Upper lobe of left lung (tissue), 6 donors: ENCODE measurements around the gene P4HA1. TPM values are rescaled to one million over a fixed set of nuclear protein-coding genes. Genes with fewer than 3 reads are reported as not detected.

Experiments
- ATAC-seq, 2 donors: fragments of 200-7000 bp; cut with Tn5 transposase; one replicate each; pipeline ENCODE4 v1.9.1; 2022; ENCODE audit warnings: mild to moderate bottlenecking in 2 of 2, moderate library complexity in 2 of 2; ENCODE audit not compliant: low FRiP score in 2 of 2
- DNase-seq, 2 donors: peaks; one replicate each; pipeline ENCODE4 v3.0.0-alpha.2; 2019 to 2020
- H3K27ac ChIP-seq, 4 donors: fragments of 200-600 bp; sonication (generic); one replicate each; pipeline ENCODE4 v1.5.1; 2016 to 2019
- H3K27me3 ChIP-seq, 4 donors: fragments of 200-600 bp; sonication (generic); one replicate each; pipeline ENCODE4 v1.5.1; 2017 to 2019
- H3K36me3 ChIP-seq, 4 donors: fragments of 200-600 bp; sonication (generic); one replicate each; pipeline ENCODE4 v1.5.1; 2016 to 2019
- H3K4me1 ChIP-seq, 4 donors: fragments of 200-600 bp; sonication (generic); one replicate each; pipeline ENCODE4 v1.5.1; 2018 to 2019
- H3K4me3 ChIP-seq, 4 donors: fragments of 200-600 bp; sonication (generic); one replicate each; pipeline ENCODE4 v1.5.1; 2017 to 2019; ENCODE audit warnings: mild to moderate bottlenecking in 2 of 4, moderate library complexity in 1 of 4
- H3K9me3 ChIP-seq, 4 donors: fragments of 200-600 bp; sonication (generic); one replicate each; pipeline ENCODE4 v1.5.1; 2018 to 2019
- EP300 ChIP-seq, 4 donors: sonication (generic); formaldehyde crosslinking; IDR thresholded peaks; one replicate each; pipeline ENCODE4 v1.5.1; 2017; ENCODE audit warnings: antibody characterized with exemption in 4 of 4, control low read depth in 2 of 4
- POLR2A ChIP-seq, 4 donors: fragments of 450-650 bp; IDR thresholded peaks; one replicate each; pipeline ENCODE4 v1.5.1; 2016 to 2017; ENCODE audit warnings: antibody characterized with exemption in 4 of 4, mild to moderate bottlenecking in 2 of 4
- POLR2AphosphoS5 ChIP-seq, 2 donors: sonication (generic); formaldehyde crosslinking; IDR thresholded peaks; one replicate each; pipeline ENCODE4 v1.5.1; 2017; ENCODE audit warnings: antibody characterized with exemption in 2 of 2
- WGBS, 2 donors: methylation state at CpG; one replicate each; pipeline ENCODE4 v1.1.5; 2017 to 2018; 5-methylcytosine and 5-hydroxymethylcytosine counted together
- total RNA-seq, 6 donors: library from RNA; depleted of rRNA in 4 of 6; stranded (reverse); fragments of >200 nt in 4 of 6; gene quantifications; one replicate each; pipeline versions ENCODE4 v1.1.0 to v1.2.1, GENCODE V29; 2016 to 2021
- TF ChIP-seq, protein P1 (sequence below), 6 experiments: fragments of 450-650 bp in 4 of 6; fragments of 200-600 bp in 2 of 6; sonication (generic) in 2 of 6; IDR thresholded peaks; one replicate each; pipeline ENCODE4 v1.5.1; 2016 to 2019; ENCODE audit warnings: antibody characterized with exemption in 6 of 6
- donor health status: DM: no; HTN: no; CAD: no; lungs with moderate emphysema.
- donor health status: DM: no; HTN: yes; CAD: no; lungs with severe emphysema.

P4HA1 gene
- total RNA-seq, 6 donors from 2014 or later = 13.4 to 50.0 (median 29.5) TPM

DNA sequence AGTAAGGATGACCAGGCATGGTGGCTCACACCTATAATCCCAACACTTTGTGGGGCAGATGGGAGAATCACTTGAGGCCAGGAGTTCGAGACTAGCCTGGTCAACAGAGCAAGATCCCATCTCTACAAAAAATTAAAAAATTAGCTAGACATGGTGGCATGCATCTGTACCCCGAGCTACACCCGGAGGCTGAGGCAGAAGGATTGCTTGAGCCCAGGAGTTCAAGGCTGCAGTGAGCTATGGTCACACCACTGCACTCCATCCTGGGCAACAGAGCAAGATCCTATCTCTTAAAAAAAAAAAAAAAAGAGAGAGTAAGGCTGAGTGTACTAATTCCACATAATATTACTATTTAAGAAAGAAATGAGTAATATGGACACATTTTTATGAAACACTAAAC lies 3.8 kb downstream of the P4HA1 start:
- no peak for ATAC-seq
- Histone ChIP-seq H3K27me3 (no peaks in the 10 kb centered on the region), H3K4me1 (peaks cover 10 to 32% (median 20%) of the 10 kb centered on the region in 4 donors), H3K9me3 (no peaks in the 10 kb centered on the region), H3K27ac (no peak overlapping the region), H3K4me3 (no peak overlapping the region), H3K36me3 (no peaks in the 10 kb centered on the region)
- TF ChIP-seq, protein P1, sequence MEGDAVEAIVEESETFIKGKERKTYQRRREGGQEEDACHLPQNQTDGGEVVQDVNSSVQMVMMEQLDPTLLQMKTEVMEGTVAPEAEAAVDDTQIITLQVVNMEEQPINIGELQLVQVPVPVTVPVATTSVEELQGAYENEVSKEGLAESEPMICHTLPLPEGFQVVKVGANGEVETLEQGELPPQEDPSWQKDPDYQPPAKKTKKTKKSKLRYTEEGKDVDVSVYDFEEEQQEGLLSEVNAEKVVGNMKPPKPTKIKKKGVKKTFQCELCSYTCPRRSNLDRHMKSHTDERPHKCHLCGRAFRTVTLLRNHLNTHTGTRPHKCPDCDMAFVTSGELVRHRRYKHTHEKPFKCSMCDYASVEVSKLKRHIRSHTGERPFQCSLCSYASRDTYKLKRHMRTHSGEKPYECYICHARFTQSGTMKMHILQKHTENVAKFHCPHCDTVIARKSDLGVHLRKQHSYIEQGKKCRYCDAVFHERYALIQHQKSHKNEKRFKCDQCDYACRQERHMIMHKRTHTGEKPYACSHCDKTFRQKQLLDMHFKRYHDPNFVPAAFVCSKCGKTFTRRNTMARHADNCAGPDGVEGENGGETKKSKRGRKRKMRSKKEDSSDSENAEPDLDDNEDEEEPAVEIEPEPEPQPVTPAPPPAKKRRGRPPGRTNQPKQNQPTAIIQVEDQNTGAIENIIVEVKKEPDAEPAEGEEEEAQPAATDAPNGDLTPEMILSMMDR (IDR thresholded peaks at IDR 0.05) = no peak
- no peak for TF ChIP-seq POLR2AphosphoS5 (IDR thresholded peaks at IDR 0.05)
- no peak for TF ChIP-seq POLR2A (IDR thresholded peaks at IDR 0.05)
- no peak for TF ChIP-seq EP300 (IDR thresholded peaks at IDR 0.05)
- WGBS, 2 donors = 96 to 98% methylated on average over 3 of the region's 3 CpGs
- DNase-seq = no peak

DNA sequence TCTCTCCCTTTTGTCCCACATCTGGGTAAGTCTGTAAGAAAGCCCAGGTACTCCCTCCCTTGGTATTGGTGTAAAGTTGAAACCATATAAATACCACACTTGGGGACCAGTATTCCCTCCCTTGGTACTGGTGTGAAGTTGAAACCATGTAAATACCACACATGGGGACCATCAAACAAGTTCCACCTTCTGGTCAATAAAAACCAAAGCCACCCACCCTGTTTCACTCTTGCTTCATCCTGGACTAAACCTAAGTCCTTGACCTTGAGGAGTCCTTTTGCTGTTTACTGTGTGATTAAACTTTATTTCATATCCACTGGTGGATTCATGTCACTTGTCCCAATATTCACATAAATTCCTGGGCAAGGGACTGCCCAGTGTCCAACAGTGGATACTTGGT lies 8.4 kb downstream of the P4HA1 start:
- H3K27me3 ChIP-seq = no peaks in the 10 kb centered on the region
- no peaks in the 10 kb centered on the region for H3K36me3 ChIP-seq
- no peak for DNase-seq
- no peak overlapping the region for H3K4me3 ChIP-seq
- H3K27ac ChIP-seq = no peak overlapping the region
- TF ChIP-seq, protein P1 (IDR thresholded peaks at IDR 0.05) = no peak
- TF ChIP-seq EP300 (IDR thresholded peaks at IDR 0.05) (no peak), POLR2A (IDR thresholded peaks at IDR 0.05) (no peak), POLR2AphosphoS5 (IDR thresholded peaks at IDR 0.05) (no peak)
- no peaks in the 10 kb centered on the region for H3K9me3 ChIP-seq
- ATAC-seq = no peak
- peaks cover 2 to 25% (median 13%) of the 10 kb centered on the region in 4 donors for H3K4me1 ChIP-seq

GRCh38 chr10:73086816-73087215 lies 9.8 kb downstream of the P4HA1 start:
- no peaks in the 10 kb centered on the region for H3K9me3 ChIP-seq
- ATAC-seq (no peak), DNase-seq (no peak)
- no peak for TF ChIP-seq POLR2AphosphoS5 (IDR thresholded peaks at IDR 0.05)
- no peak for TF ChIP-seq POLR2A (IDR thresholded peaks at IDR 0.05)
- TF ChIP-seq, protein P1 (IDR thresholded peaks at IDR 0.05) = no peak
- no peak for TF ChIP-seq EP300 (IDR thresholded peaks at IDR 0.05)
- H3K36me3 ChIP-seq = no peaks in the 10 kb centered on the region
- no peaks in the 10 kb centered on the region for H3K27me3 ChIP-seq
- H3K4me3 ChIP-seq = no peak overlapping the region
- peak overlapping the region in 1 of 4 donors; percentile 32 for H3K27ac ChIP-seq
- 61 to 63% methylated on average over 4 of the region's 4 CpGs for WGBS, 2 donors
- peaks cover 6 to 25% (median 19%) of the 10 kb centered on the region in 4 donors for H3K4me1 ChIP-seq

- 74 to 88% methylated on average over 5 of the region's 5 CpGs for WGBS, 2 donors
- DNase-seq (no peak), ATAC-seq (no peak)
- Histone ChIP-seq H3K4me3 (no peak overlapping the region), H3K27me3 (no peaks in the 10 kb centered on the region), H3K9me3 (no peaks in the 10 kb centered on the region), H3K27ac (no peak overlapping the region), H3K36me3 (no peaks in the 10 kb centered on the region), H3K4me1 (peaks cover 6 to 28% (median 18%) of the 10 kb centered on the region in 4 donors)
- TF ChIP-seq POLR2AphosphoS5 (IDR thresholded peaks at IDR 0.05) = no peak
- no peak for TF ChIP-seq EP300 (IDR thresholded peaks at IDR 0.05)
- TF ChIP-seq, protein P1 (IDR thresholded peaks at IDR 0.05) = no peak
- TF ChIP-seq POLR2A (IDR thresholded peaks at IDR 0.05) = no peak
Observed at GRCh38 chr10:73084209-73084608, 12.5 kb downstream of the P4HA1 start.

DNA sequence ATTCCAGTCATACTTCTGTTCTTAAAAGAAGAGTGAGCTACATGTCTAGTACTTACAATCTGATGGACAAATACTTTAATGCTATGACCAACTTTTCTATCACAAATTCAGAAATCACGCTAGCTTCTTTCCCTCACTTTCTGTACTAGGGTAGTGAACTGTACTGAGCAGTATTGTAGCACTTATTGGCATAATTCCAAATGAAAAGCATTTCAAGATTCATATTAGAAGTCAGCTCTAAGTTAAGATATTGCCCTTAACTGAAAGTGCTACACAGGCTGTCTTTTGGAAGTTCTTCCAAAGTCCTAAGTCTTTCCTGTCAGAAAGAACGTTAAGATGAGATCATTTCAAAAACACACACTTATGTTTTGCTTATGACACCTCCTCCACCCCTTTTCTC lies 13.4 kb downstream of the P4HA1 start:
- WGBS, 2 donors = 28 to 35% methylated on average over 2 of the region's 2 CpGs
- Histone ChIP-seq H3K4me1 (peaks cover 6 to 28% (median 15%) of the 10 kb centered on the region in 4 donors), H3K27ac (no peak overlapping the region), H3K4me3 (no peak overlapping the region), H3K27me3 (no peaks in the 10 kb centered on the region), H3K9me3 (no peaks in the 10 kb centered on the region), H3K36me3 (no peaks in the 10 kb centered on the region)
- no peak for ATAC-seq
- DNase-seq = no peak
- TF ChIP-seq EP300 (IDR thresholded peaks at IDR 0.05) = no peak
- no peak for TF ChIP-seq POLR2AphosphoS5 (IDR thresholded peaks at IDR 0.05)
- no peak for TF ChIP-seq POLR2A (IDR thresholded peaks at IDR 0.05)
- TF ChIP-seq, protein P1 (IDR thresholded peaks at IDR 0.05) = no peak
